Spleen (tissue), 11 donors: ENCODE data around the gene RBM12. TPM values are rescaled to one million over a fixed set of nuclear protein-coding genes. Genes with fewer than 3 reads are reported as not detected.

Experiments
- DNase-seq: peaks from one replicate; pipeline ENCODE4 v3.0.0-alpha.2; 2020
- H3K27ac ChIP-seq, 8 donors: fragments of 200-600 bp; sonication (generic) in 7 of 8; 1 replicate in 4 of 8; 2 replicates in 4 of 8; pipeline versions ENCODE4 v1.5.0 to v1.8.0; 2016 to 2021; ENCODE audit warnings: inconsistent platforms in 4 of 8, mild to moderate bottlenecking in 4 of 8, moderate library complexity in 1 of 8
- H3K27me3 ChIP-seq, 7 donors: fragments of 200-600 bp; sonication (generic) in 6 of 7; replicated peaks in 1 of 7; 1 replicate in 4 of 7; 2 replicates in 3 of 7; pipeline versions ENCODE4 v1.5.0 to v1.8.0; 2016 to 2021; ENCODE audit warnings: inconsistent platforms in 3 of 7, mild to moderate bottlenecking in 1 of 7
- H3K36me3 ChIP-seq, 6 donors: fragments of 200-600 bp; sonication (generic) in 5 of 6; 1 replicate in 4 of 6; 2 replicates in 2 of 6; pipeline versions ENCODE4 v1.5.0 to v1.8.0; 2016 to 2021; ENCODE audit warnings: inconsistent platforms in 2 of 6
- H3K4me1 ChIP-seq, 6 donors: fragments of 200-600 bp; sonication (generic) in 5 of 6; 1 replicate in 3 of 6; 2 replicates in 3 of 6; pipeline versions ENCODE4 v1.5.0 to v1.8.0; 2016 to 2021; ENCODE audit warnings: inconsistent platforms in 3 of 6
- H3K4me3 ChIP-seq, 8 donors: fragments of 200-600 bp; sonication (generic) in 7 of 8; 1 replicate in 4 of 8; 2 replicates in 4 of 8; pipeline versions ENCODE4 v1.5.0 to v1.8.0; 2016 to 2021; ENCODE audit warnings: inconsistent platforms in 4 of 8, mild to moderate bottlenecking in 4 of 8, moderate library complexity in 2 of 8
- H3K9me3 ChIP-seq, 8 donors: fragments of 200-600 bp; sonication (generic) in 7 of 8; 1 replicate in 4 of 8; 2 replicates in 4 of 8; pipeline versions ENCODE4 v1.5.0 to v1.8.0; 2016 to 2021; ENCODE audit warnings: inconsistent platforms in 4 of 8
- POLR2A ChIP-seq, 3 donors: fragments of 450-650 bp; IDR thresholded peaks; one replicate each; pipeline ENCODE4 v1.5.1; 2017; ENCODE audit warnings: antibody characterized with exemption in 3 of 3, mild to moderate bottlenecking in 1 of 3
- POLR2AphosphoS5 ChIP-seq, 3 donors: sonication (generic); formaldehyde crosslinking; IDR thresholded peaks; one replicate each; pipeline ENCODE4 v1.5.1; 2017; ENCODE audit warnings: antibody characterized with exemption in 3 of 3
- WGBS, 5 donors: extraction: QIAGEN DNeasy Blood & Tissue Kit in 3 of 5; methylation state at CpG; one replicate each; pipeline versions ENCODE4 v1.1.5 to v1.1.7; 2013 to 2018; 5-methylcytosine and 5-hydroxymethylcytosine counted together
- intact Hi-C: fragments of 100-400 bp; cut with DNase I; formaldehyde crosslinking; loops from one replicate; pipeline ENCODE4 v1.15.0; 2023; ENCODE audit warnings: low total_unique reads
- polyA plus RNA-seq, 3 donors: library from polyadenylated mRNA; stranded (reverse); fragments of 200-250 nt; gene quantifications; one replicate each; pipeline ENCODE4 v1.2.1, GENCODE V29; 2013
- total RNA-seq, 7 donors: library from RNA; depleted of rRNA in 3 of 7; stranded (reverse); fragments of >200 nt in 3 of 7; fragmentation: NEBNext Ultra II Directional in 4 of 7; extraction: Animal tissue kit (Norgen Biotek cat#: 25700) in 4 of 7; gene quantifications; one replicate each; pipeline versions ENCODE4 v1.1.0 to v1.2.1, GENCODE V29; 2016 to 2021
- TF ChIP-seq, protein P1 (sequence below), 11 experiments: fragments of 200-600 bp in 7 of 11; fragments of 450-650 bp in 4 of 11; sonication (generic) in 4 of 11; IDR thresholded peaks in 8 of 11; conservative IDR thresholded peaks in 3 of 11; 1 replicate in 7 of 11; 2 replicates in 4 of 11; pipeline versions ENCODE4 v1.4.0 to v1.8.0; 2016 to 2021; ENCODE audit warnings: antibody characterized with exemption in 11 of 11, inconsistent platforms in 4 of 11, mild to moderate bottlenecking in 1 of 11
- donor health status: healthy with polysubstance abuse.
- donor health status: DM: no; HTN: no; CAD: no; lungs with moderate emphysema.
- donor health status: DM: no; HTN: no; CAD: no.
- donor health status: Bipolar disorder and iron deficiency.
- donor health status: healthy.
- donor health status: DM: no; HTN: no; CAD: no.
- donor health status: DM: yes; HTN: yes; CAD: no.

Gene RBM12
- total and polyA plus RNA-seq, 10 donors: 10.6 to 100 (median 51.4) TPM

DNA sequence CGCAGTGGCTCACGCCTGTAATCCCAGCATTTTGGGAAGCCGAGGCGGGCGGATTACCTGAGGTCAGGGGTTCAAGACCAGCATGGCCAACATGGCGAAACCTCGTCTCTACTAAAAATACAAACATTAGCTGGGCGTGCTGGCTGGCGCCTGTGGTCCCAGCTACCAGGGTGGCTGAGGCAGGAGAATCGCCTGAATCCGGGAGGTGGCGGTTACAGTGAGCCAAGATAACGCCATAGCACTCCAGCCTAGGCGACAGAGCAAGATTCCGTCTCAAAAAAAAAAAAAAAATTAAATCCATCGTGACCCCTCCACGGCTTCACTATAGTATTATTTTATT is 1.2 kb upstream of the RBM12 start:
- H3K4me3 ChIP-seq: no peak overlapping the region
- peaks cover 18 to 38% (median 32%) of the 10 kb centered on the region in 6 donors for H3K4me1 ChIP-seq
- 97 to 99% (median 97%) methylated on average over 17 of the region's 17 CpGs for WGBS, 5 donors
- TF ChIP-seq POLR2AphosphoS5 (IDR thresholded peaks at IDR 0.05): no peak
- peak; percentile 75 for DNase-seq
- intact Hi-C loops: no loop called here
- H3K27ac ChIP-seq: no peak overlapping the region
- H3K9me3 ChIP-seq: no peaks in the 10 kb centered on the region
- no peaks in the 10 kb centered on the region for H3K27me3 ChIP-seq
- H3K36me3 ChIP-seq: peaks cover 0 to 35% (median 23%) of the 10 kb centered on the region in 6 donors

DNA sequence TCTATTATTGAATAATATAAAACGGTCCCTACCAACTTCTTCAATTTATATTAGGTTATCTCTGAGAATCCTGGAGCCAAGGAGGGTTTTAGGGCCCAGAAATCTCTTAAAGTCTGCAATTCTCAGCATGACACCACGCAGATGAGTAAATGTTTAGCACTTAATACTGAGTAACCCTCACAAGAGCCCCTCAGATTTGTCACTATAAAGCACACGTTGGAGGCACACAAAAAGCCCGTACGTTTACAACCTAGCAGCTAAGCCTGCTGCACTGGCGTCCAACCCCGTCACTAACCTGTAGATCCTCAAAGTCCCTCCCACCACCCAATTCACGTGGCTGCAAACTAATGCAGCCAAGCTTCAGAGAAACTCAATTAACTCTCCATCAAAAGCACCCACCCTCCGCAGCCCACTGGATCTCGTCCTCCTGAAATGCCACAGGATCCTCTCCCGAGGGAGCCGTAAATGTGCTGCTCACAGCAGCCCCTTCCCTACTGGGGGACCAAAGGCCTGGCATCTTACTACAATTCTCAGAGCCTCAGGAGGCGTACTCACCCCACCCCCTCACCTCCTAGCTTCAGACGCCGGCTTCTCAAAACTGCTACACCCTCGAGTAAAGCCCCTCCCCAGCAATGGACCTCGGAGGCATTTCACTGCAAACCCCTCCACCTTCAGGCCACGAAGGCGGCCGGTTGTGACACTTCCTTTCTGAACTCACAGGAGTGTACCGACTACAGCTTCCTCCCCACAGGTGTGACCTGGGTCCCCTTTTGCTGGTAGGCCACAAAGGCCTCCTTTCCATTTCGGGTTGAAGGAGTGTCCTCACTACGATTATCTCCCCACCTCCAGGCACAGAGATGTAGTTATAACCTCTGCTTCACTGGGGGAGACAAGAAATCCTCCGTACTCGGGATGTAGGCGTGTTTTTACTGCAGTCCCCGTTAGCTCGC is 909 bp downstream of the RBM12 start:
- peaks cover 39 to 60% (median 54%) of the 10 kb centered on the region in 6 donors for H3K4me1 ChIP-seq
- whole genome bisulfite sequencing, 5 donors: 0 to 2% (median 0%) methylated on average over 27 to 28 of the region's 28 CpGs
- intact Hi-C loops: loop anchor here (5.0 kb wide), 1 partner anchor 46 kb away; the partner anchor contains the start of gene SPAG4
- H3K27me3 ChIP-seq: no peaks in the 10 kb centered on the region
- peak overlapping the region; percentile 95 to 100 (median 99) for H3K27ac ChIP-seq
- H3K4me3 ChIP-seq: peak overlapping the region; percentile 57 to 85 (median 70)
- TF ChIP-seq, protein P1, sequence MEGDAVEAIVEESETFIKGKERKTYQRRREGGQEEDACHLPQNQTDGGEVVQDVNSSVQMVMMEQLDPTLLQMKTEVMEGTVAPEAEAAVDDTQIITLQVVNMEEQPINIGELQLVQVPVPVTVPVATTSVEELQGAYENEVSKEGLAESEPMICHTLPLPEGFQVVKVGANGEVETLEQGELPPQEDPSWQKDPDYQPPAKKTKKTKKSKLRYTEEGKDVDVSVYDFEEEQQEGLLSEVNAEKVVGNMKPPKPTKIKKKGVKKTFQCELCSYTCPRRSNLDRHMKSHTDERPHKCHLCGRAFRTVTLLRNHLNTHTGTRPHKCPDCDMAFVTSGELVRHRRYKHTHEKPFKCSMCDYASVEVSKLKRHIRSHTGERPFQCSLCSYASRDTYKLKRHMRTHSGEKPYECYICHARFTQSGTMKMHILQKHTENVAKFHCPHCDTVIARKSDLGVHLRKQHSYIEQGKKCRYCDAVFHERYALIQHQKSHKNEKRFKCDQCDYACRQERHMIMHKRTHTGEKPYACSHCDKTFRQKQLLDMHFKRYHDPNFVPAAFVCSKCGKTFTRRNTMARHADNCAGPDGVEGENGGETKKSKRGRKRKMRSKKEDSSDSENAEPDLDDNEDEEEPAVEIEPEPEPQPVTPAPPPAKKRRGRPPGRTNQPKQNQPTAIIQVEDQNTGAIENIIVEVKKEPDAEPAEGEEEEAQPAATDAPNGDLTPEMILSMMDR (IDR thresholded peaks at IDR 0.05 in 8 of 11, conservative IDR thresholded peaks at IDR 0.05 in 3 of 11): no peak
- TF ChIP-seq POLR2AphosphoS5 (IDR thresholded peaks at IDR 0.05) (peak in 1 of 3 donors; percentile 75), POLR2A (IDR thresholded peaks at IDR 0.05) (no peak)
- peak; percentile 91 for DNase-seq
- peaks cover 0 to 14% (median 4%) of the 10 kb centered on the region in 6 donors for H3K36me3 ChIP-seq
- no peaks in the 10 kb centered on the region for H3K9me3 ChIP-seq

DNA sequence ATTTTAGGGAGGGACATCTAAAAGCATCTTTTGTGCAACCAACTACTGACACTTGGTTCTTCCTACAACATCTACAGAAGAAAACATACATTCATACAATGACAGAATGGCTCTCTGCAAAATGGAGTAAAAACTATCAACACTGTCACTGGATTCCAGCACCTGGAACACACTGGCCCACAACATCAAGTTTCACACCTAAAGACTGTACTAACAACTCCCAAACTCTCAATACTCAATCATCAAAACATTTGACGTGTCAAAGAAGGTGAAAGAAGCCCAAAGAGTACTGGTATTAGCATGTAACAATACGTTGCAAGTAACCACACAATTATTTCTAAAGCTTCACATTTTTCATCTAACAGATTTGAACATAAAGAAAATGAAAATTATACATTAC is 2.1 kb downstream of the RBM12 start:
- H3K4me3 ChIP-seq: peak overlapping the region in 6 of 8 donors; percentile 57 to 85 (median 70)
- H3K9me3 ChIP-seq: no peaks in the 10 kb centered on the region
- H3K27ac ChIP-seq: peak overlapping the region in 5 of 8 donors; percentile 3 to 100 (median 99)
- no peak for DNase-seq
- no peaks in the 10 kb centered on the region for H3K27me3 ChIP-seq
- TF ChIP-seq, protein P1 (IDR thresholded peaks at IDR 0.05 in 8 of 11, conservative IDR thresholded peaks at IDR 0.05 in 3 of 11): no peak
- TF ChIP-seq POLR2A (IDR thresholded peaks at IDR 0.05) (no peak), POLR2AphosphoS5 (IDR thresholded peaks at IDR 0.05) (no peak)
- H3K4me1 ChIP-seq: peaks cover 49 to 72% (median 65%) of the 10 kb centered on the region in 6 donors
- 9 to 23% (median 20%) methylated on average over 2 of the region's 2 CpGs for WGBS, 5 donors
- intact Hi-C loops: loop anchor here (5.0 kb wide), 1 partner anchor 45 kb away; the partner anchor contains the start of gene SPAG4
- peaks cover 0 to 4% (median 0%) of the 10 kb centered on the region in 6 donors for H3K36me3 ChIP-seq

DNA sequence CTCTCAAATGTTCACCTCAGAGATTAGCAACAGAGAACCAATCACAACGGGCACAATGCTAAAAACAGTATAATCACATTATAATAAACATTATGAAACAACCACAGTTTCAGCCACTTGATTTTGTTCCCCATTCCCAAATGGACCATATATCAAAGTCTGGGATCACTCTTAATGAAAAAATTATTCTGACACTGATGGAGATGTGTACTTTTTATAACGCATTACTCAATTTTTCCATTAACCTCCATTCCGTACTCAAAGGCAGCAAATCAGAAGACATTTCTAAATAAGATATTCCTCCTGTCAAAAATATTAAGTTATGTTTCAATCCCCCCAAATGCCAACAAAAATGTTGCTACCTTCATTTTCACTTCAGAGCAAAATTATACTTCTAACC is 2.8 kb downstream of the RBM12 start:
- Histone ChIP-seq H3K9me3 (no peaks in the 10 kb centered on the region), H3K36me3 (peaks cover 0 to 5% (median 0%) of the 10 kb centered on the region in 6 donors), H3K27me3 (no peaks in the 10 kb centered on the region), H3K4me1 (peaks cover 55 to 78% (median 72%) of the 10 kb centered on the region in 6 donors), H3K4me3 (peak overlapping the region in 5 of 8 donors; percentile 57 to 85 (median 72)), H3K27ac (peak overlapping the region in 6 of 8 donors; percentile 4 to 100 (median 75))
- TF ChIP-seq POLR2A (IDR thresholded peaks at IDR 0.05) (no peak), POLR2AphosphoS5 (IDR thresholded peaks at IDR 0.05) (no peak)
- TF ChIP-seq, protein P1 (IDR thresholded peaks at IDR 0.05 in 8 of 11, conservative IDR thresholded peaks at IDR 0.05 in 3 of 11): no peak
- intact Hi-C loops: loop anchor here (5.0 kb wide), 1 partner anchor 45 kb away; the partner anchor contains the start of gene SPAG4
- DNase-seq: no peak
- 34 to 40% (median 39%) methylated on average over 3 of the region's 3 CpGs for WGBS, 5 donors
